Smooth muscle cell of the coronary artery (primary cell): ENCODE measurements around the gene AGXT2. TPM values are rescaled to one million over a fixed set of nuclear protein-coding genes. Genes with fewer than 3 reads are reported as not detected.

Experiments used
- total RNA-seq: library from RNA; depleted of rRNA; stranded (reverse); fragments of >200 nt; gene quantifications from 2 replicates; pipeline ENCODE4 v1.2.3, GENCODE V29; 2014; ENCODE audit warnings: low replicate concordance

Gene AGXT2, protein sequence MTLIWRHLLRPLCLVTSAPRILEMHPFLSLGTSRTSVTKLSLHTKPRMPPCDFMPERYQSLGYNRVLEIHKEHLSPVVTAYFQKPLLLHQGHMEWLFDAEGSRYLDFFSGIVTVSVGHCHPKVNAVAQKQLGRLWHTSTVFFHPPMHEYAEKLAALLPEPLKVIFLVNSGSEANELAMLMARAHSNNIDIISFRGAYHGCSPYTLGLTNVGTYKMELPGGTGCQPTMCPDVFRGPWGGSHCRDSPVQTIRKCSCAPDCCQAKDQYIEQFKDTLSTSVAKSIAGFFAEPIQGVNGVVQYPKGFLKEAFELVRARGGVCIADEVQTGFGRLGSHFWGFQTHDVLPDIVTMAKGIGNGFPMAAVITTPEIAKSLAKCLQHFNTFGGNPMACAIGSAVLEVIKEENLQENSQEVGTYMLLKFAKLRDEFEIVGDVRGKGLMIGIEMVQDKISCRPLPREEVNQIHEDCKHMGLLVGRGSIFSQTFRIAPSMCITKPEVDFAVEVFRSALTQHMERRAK
- total RNA-seq = not detected in 2 replicates

DNA sequence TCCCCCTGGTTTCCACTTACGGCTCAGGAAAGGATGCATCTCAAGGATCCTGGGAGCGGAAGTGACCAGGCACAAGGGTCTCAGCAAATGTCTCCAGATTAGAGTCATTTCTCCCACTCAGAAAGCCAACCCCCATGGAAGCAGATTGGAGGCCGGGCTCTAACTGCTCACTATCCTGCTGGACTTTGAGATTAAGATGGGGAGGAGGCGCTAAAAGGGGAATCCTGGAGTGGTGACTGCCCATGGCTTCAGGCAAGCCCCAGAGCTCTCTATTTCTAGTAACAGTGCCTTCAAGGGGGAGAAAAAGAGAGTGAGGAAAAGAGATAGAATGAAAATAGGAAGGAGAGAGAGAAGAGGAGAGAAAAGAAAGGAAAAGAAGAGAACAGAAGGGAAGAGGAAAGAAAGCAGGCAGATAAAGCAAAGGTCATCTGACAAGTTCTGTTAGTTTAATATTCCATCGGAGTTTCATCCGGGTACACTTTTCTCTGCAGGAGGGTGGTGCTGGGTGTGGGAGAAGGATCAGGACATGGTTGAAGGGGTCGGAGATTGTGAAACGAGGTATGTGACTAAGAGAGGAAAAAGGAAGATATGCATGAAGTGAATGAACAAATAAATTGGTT, at the start of gene AGXT2:
TSS of gene AGXT2 (minus strand) at position 165 of the 620 bp plus-strand sequence. CDS start at position 108, 57 bp downstream.

Other genes starting within 250 kb of the AGXT2 start
- 0.12 TPM in 1 of 2 replicates, not detected in the other for gene TTC23L, start 208.8 kb downstream of the AGXT2 start, total RNA-seq
- 30.7 and 41.4 TPM in 2 replicates for gene RAD1, start 132.4 kb downstream of the AGXT2 start, total RNA-seq
- gene BRIX1, start 132.2 kb downstream of the AGXT2 start, total RNA-seq = 18.6 and 23.2 TPM in 2 replicates
- gene DNAJC21, start 118.4 kb downstream of the AGXT2 start, total RNA-seq = 28.0 and 80.7 TPM in 2 replicates
- gene PRLR, start 182.5 kb upstream of the AGXT2 start, total RNA-seq = under 0.01 and 0.08 TPM in 2 replicates